GM19372 (cell line): ENCODE measurements around the gene HCN2.

Source experiments
- ATAC-seq: cut with Tn5 transposase; IDR thresholded peaks from one replicate; pipeline ENCODE4 v1.9.1; 2021; ENCODE audit warnings: mild to moderate bottlenecking, low read depth, moderate library complexity; ENCODE audit not compliant: unreplicated experiment

HCN2 gene

DNA sequence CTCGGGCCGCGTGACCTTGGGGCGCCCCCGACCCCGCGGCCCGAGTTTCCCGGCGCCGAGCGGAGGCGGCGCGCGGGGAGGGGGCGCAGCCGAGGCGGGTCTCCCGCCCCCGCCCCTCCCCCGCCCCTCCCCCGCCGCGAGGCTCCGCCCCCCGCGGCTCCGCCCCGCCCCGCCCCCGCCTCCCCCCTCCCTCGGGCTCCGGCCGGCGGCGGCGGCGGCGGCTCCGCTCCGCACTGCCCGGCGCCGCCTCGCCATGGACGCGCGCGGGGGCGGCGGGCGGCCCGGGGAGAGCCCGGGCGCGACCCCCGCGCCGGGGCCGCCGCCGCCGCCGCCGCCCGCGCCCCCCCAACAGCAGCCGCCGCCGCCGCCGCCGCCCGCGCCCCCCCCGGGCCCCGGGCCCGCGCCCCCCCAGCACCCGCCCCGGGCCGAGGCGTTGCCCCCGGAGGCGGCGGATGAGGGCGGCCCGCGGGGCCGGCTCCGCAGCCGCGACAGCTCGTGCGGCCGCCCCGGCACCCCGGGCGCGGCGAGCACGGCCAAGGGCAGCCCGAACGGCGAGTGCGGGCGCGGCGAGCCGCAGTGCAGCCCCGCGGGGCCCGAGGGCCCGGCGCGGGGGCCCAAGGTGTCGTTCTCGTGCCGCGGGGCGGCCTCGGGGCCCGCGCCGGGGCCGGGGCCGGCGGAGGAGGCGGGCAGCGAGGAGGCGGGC is at the start of gene HCN2:
TSS of gene HCN2 (plus strand) at position 189 of the 703 bp plus-strand sequence. CDS start at position 254, 65 bp downstream.
- no peak for ATAC-seq

DNA sequence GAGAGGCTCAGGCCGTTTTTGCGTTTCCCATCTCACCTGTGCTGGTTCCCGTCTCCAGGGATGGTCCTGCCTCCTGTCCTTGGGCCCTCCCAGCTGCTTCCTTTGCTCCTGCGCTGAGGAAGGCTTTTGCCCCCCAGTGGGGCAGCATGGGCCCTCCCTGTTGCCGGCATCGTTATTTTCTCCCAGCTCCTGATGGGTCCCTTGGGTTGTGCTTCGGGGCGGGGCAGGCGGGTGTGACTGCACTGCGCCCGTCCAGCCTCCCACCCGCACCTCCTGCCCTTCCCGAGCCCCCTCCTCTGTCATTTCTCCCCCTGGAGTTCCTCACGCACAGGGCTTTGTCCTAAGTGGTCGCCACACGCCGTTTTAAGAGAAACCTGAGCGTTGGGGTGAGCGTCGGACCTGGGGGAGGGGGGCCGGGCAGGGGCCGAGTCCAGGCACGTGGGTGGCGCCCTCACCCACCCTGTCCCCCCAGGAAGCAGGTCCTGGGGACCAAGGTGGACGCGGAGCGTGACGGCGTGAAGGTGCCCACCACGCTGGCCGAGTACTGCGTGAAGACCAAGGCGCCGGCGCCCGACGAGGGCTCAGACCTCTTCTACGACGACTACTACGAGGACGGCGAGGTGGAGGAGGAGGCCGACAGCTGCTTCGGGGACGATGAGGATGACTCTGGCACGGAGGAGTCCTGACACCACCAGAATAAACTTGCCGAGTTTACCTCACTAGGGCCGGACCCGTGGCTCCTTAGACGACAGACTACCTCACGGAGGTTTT is 48.6 kb upstream of the HCN2 start:
- ATAC-seq = no peak

- no peak for ATAC-seq
Measured at GRCh38 chr19:541699-542098, 48.0 kb upstream of the HCN2 start.

DNA sequence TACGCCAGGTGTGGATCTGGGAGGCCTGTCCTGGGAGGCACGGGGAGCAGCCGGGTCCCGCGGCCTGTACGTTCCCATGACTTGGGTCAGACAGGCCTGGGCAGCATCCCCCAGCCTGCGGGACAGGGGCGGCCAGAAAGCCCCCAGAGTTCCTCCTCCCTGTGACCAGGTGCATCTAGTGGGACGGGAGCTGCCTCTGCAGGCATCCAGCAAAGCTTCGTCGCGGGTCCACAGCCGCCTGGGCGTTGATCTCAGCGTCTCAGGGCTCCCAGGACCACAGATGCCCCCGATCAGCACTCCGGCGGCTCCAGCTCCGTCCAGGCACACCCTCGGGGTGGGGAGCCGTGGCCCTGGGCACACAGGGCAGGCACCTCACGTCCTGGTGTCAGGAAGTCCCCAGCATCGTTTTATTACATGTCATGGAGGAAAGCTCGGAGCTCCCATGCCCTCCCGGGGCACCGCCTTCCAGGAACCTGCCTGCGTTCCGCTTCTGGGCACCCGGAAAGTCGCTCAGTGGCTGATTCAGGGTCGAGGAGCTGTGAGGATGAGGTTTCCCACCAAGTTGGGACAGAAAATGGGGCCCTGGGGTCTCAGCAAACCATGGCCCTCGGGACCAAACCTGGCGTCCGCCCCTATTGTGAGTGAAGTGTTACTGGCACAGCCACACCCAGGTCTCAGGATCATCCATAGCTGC is 47.4 kb upstream of the HCN2 start:
- ATAC-seq = no peak

- no peak for ATAC-seq
Measured at GRCh38 chr19:543910-544608, 45.6 kb upstream of the HCN2 start, which contains the start of gene GZMM. GZMM (plus strand) TSS chr19:544053; CDS start chr19:544072, 19 bp downstream.

GRCh38 chr19:547117-547516 is 42.6 kb upstream of the HCN2 start:
- ATAC-seq = no peak

DNA sequence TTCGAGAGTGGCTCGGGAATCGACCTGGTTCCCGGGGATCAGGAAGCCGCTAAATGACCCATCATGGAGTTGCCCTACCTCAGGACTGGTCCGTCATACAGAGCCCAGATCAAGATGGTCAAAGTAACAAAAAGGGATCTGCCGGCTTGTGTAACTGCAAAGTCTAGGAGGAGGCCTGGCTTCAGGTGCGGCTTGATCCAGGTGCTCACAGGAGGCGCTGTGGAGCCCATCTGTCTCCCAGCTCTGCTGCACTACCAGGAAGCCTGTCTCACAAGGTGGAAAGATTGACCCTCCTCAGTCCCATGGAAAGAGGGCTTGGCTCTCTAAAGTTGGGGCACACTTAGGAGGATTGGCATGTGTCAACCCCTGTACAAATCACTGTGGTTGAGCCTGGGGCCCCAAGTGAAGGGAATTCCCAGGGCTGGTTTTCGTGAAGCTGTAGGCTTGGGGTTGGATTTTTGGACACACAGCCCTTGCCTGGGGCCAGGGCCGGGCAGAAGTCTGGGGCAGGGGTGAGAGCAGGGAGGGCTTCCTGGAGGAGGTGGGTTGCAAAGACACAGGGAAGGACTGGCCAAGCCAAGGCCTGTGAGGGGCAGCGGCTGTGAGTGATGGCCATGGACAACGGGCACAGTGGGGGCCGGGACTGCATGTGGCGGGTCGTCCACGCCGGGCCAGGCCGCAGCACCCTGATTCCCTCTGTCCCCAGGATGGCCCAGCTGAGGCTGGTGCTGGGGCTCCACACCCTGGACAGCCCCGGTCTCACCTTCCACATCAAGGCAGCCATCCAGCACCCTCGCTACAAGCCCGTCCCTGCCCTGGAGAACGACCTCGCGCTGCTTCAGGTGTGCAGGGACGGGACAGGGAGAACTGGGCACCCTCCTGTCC is 41.6 kb upstream of the HCN2 start:
- no peak for ATAC-seq

- no peak for ATAC-seq
Measured at GRCh38 chr19:548886-549830, 40.5 kb upstream of the HCN2 start.

DNA sequence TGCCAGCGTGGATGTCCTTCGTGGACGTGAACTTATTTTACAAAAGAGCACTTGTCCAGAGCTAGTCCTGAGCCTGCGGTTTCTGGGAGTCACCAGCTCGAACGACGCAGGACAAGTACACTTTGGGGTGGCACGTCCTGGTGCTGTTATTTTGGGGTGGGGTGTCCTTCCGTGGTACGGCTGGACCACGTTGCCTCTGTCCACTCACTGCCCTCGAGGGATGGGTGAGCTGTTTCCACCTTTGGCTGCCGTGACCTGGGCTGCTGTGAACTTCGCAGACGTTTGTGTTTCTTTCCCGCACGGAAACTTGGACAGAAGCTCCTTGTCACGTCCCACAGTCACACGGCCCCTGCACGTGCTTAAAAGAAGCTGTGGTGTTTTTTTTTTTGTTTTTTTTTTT is 34.9 kb upstream of the HCN2 start:
- ATAC-seq = no peak

GRCh38 chr19:555474-555808 is 34.2 kb upstream of the HCN2 start:
- no peak for ATAC-seq

DNA sequence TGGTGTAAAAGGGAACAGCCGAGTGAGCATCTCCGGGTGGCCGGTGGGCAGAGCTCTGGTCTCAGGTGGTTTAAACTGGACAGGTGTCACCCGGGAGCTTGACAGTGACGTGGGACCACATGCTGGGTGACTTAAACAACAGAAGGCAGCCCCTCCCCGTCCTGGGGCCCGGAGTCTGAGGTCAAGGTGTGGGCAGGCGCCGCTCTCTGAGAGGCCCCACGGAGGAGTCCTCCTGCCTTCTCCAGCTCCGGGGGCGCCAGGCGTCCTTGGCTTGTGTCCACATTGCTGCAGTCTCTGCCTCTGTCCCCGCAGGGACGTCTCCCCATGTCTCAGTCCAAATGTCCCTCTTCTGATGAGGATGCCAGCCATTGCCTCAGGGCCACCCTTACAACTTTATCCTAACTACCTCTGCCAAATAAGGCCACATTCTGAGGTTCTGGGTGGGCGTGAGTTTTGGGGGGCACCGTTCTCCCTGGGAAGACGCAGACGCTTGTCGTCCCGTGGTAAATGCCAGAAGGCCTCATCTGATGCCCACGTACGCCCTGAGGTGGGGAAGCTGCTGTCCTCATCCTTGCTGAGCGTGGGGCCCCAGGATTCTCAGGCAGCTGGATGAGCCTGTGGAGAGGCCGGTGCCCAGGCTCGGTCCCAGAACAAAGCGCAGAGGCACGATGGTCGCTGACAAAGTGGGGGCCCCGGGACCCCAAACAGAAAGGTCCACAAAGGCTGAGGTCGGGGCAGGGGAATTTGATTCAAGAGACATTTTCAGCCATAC is 32.9 kb upstream of the HCN2 start:
- ATAC-seq = no peak

- ATAC-seq = no peak
Measured at GRCh38 chr19:558770-559439, 30.8 kb upstream of the HCN2 start.

DNA sequence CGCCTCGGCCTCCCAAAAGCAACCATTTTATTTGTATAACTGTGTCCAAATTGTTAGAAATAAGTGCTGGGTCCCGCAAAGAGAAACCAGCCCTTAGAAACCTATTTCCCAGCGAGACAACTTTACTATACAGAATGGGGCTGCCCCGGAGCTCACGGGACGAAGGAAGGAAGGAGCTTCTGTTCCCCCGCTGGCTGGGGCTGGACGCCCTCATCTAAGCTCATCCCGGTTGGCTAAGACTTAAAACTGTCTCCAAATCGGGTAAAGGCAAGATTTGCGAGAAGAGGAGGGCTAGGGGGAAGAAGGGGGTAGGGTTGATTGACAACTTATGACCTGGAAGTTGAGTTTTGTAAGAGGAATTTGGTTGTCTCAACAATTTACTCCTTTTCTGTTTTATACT is 29.6 kb upstream of the HCN2 start:
- ATAC-seq = no peak

DNA sequence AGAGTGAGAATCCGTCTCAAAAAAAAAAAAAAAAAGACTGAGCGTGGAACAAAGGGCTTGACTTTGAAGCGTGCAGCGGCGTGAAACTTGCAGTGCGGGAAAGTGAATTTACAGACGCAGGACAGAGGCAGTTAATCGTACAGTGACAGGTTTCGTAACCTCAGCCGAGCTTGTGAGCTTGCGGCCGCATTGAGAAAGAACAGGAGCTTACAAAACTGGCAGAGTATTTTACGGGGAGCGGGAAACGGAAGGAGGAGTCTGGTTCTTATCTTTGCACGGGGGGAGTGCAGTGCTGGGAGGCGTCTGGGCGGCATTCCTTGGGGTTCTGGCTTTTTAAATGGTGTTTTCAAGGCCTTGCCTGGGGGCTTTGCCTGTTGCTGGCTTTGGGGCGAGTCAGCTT is 23.3 kb upstream of the HCN2 start:
- no peak for ATAC-seq

- ATAC-seq = no peak
Measured at GRCh38 chr19:566844-567243, 22.8 kb upstream of the HCN2 start.

DNA sequence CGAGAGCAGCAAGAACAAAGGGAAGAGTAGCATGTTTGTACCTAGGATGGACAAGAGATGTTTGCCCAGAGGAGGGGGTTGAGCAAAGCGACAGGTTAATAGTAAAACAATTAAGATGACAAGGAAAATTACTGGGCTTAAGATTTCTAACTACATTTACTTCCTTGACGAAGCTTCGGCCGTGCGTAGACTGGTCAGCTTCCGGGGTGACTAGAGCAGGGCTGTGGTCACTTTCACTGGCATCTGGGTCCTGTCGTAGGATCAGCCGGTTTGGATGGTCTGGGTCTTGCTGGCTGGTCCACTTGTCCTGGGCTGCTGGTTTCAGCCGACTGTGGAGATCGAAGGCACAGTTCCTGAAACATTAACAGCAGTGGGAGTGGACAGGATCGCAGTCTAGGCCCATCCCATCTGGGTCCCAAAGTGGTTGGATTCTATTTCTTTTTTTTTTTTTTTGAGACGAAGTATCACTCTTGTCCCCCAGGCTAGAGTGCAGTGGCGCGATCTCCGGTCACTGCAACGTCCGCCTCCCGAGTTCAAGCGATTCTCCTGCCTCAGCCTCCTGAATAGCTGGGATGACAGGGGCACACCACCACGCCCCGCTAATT is 22.3 kb upstream of the HCN2 start:
- ATAC-seq = no peak

GRCh38 chr19:570251-570686 is 19.4 kb upstream of the HCN2 start:
- no peak for ATAC-seq
